ENCODE data around the gene CA10.

- no peak for TF ChIP-seq TAF1 (IDR thresholded peaks at IDR 0.05; ENCODE audit: borderline replicate concordance, low read depth, low read length)
- no peak for TF ChIP-seq POLR2AphosphoS5 (IDR thresholded peaks at IDR 0.05; ENCODE audit: low read depth, low read length)
- no peak for TF ChIP-seq POLR2A (IDR thresholded peaks at IDR 0.05; ENCODE audit: low read depth, low read length)
Measured at GRCh38 chr17:52027620-52028295, 130.8 kb downstream of the CA10 start.
